Colonic mucosa (tissue), 4 donors: ENCODE results near the gene ST8SIA2. TPM values are rescaled to one million over a fixed set of nuclear protein-coding genes. Genes with fewer than 3 reads are reported as not detected.

Experiments
- DNase-seq: peaks from one replicate; pipeline ENCODE4 v3.0.0-alpha.2; 2020
- H3K27ac ChIP-seq: fragments of 200-600 bp; one replicate; pipeline ENCODE4 v1.8.0; 2021
- H3K27me3 ChIP-seq: fragments of 200-600 bp; one replicate; pipeline ENCODE4 v1.8.0; 2021
- H3K36me3 ChIP-seq: fragments of 200-600 bp; one replicate; pipeline ENCODE4 v1.8.0; 2021
- H3K4me1 ChIP-seq: fragments of 200-600 bp; one replicate; pipeline ENCODE4 v1.8.0; 2021; ENCODE audit warnings: mild to moderate bottlenecking
- H3K4me3 ChIP-seq: fragments of 200-600 bp; one replicate; pipeline ENCODE4 v1.8.0; 2021
- H3K9ac ChIP-seq, 2 donors: one replicate each; pipeline ENCODE4 v1.7.0; 2013; ENCODE audit warnings: control low read depth in 2 of 2, low read depth in 2 of 2, low read length in 2 of 2
- H3K9me3 ChIP-seq: fragments of 200-600 bp; one replicate; pipeline ENCODE4 v1.8.0; 2021
- CTCF ChIP-seq: fragments of 200-600 bp; IDR thresholded peaks from one replicate; pipeline ENCODE4 v1.8.0; 2022; ENCODE audit warnings: antibody characterized with exemption, mild to moderate bottlenecking
- intact Hi-C: fragments of 100-400 bp; cut with DNase I; formaldehyde crosslinking; loops from one replicate; pipeline ENCODE4 v1.14.1; 2022
- total RNA-seq, 2 donors: library from RNA; stranded (reverse); fragmentation: NEBNext Ultra II Directional in 1 of 2; extraction: Animal tissue kit (Norgen Biotek cat#: 25700) in 1 of 2; gene quantifications; one replicate each; pipeline ENCODE4 v1.2.1, GENCODE V29; 2021
- donor health status: healthy.
- donor health status: DM: no; HTN: no; CAD: no.
- donor health status: DM: no; HTN: no; CAD: no.

ST8SIA2 gene
- total RNA-seq, 2 donors from 2014 or later: 0.25 to 0.42 TPM

DNA sequence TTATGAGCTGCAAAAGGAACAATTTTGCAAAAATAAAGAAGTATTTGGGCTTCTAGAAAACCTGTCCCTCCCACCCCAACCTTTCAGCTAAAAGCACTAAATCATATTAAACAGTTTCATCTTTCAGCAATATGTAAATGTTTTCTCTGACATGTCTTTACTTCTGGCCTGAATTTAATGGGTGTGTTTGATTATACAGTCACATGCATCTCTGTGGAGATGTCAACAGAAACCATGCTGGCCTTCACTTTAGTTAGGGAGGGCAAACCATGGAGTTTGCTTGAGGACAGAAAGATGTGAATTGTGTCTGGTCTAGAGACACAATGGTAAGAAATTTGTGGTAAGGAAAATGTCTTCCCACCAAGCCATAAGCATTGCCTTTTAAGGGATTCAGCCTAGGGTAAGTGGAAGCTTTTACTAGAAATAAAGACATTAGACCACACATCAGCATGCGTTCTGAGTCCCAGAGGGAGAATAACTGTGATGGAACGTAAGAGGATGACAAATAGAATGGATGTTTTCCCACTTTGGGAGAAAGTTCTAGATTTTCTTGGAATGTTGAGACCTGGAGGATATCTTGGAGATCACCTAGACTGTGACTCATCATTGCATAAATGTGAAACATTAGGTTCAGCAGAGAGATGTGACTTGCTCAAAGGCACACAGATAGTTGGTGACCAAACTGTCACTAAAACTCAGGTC lies 68.9 kb downstream of the ST8SIA2 start:
- Histone ChIP-seq H3K4me3 (no peak overlapping the region), H3K9ac (no peak overlapping the region), H3K9me3 (no peaks in the 10 kb centered on the region), H3K27me3 (no peaks in the 10 kb centered on the region), H3K4me1 (no peaks in the 10 kb centered on the region), H3K27ac (no peak overlapping the region), H3K36me3 (no peaks in the 10 kb centered on the region)
- intact Hi-C loops: no loop called here
- no peak for TF ChIP-seq CTCF
- DNase-seq: no peak

GRCh38 chr15:92463352-92463751 lies 69.7 kb downstream of the ST8SIA2 start:
- no peaks in the 10 kb centered on the region for H3K4me1 ChIP-seq
- H3K9me3 ChIP-seq: no peaks in the 10 kb centered on the region
- H3K36me3 ChIP-seq: no peaks in the 10 kb centered on the region
- DNase-seq: no peak
- H3K27ac ChIP-seq: no peak overlapping the region
- H3K27me3 ChIP-seq: no peaks in the 10 kb centered on the region
- intact Hi-C loops: no loop called here
- no peak overlapping the region for H3K9ac ChIP-seq
- TF ChIP-seq CTCF: no peak
- no peak overlapping the region for H3K4me3 ChIP-seq

- H3K4me1 ChIP-seq: no peaks in the 10 kb centered on the region
- no peak for TF ChIP-seq CTCF
- H3K27me3 ChIP-seq: no peaks in the 10 kb centered on the region
- no peak for DNase-seq
- intact Hi-C loops: no loop called here
- no peak overlapping the region for H3K9ac ChIP-seq
- no peak overlapping the region for H3K27ac ChIP-seq
- H3K36me3 ChIP-seq: no peaks in the 10 kb centered on the region
- H3K9me3 ChIP-seq: no peaks in the 10 kb centered on the region
- no peak overlapping the region for H3K4me3 ChIP-seq
Observed at GRCh38 chr15:92463826-92464225, 70.1 kb downstream of the ST8SIA2 start.

DNA sequence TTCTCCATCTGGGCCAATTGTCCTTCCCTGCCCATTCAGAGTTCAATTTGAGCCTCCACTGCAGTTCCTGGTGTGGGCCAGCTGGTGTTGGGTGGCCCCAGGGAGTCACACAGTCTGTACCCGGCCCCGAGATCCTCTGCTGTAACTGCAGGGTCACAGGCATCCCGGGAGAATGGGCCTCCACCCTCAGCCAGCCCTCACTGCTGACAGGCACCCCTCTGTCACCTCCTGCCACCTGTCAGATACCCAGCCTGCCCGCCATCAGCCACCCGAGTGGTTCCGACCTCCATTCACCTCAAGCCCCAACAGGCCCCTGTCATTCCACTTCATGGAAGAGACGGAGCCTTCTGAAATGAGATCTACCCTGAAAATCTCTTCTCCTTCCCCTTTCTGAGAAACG lies 73.2 kb downstream of the ST8SIA2 start:
- Histone ChIP-seq H3K4me1 (no peaks in the 10 kb centered on the region), H3K4me3 (no peak overlapping the region), H3K36me3 (no peaks in the 10 kb centered on the region), H3K9ac (no peak overlapping the region), H3K9me3 (no peaks in the 10 kb centered on the region), H3K27me3 (no peaks in the 10 kb centered on the region), H3K27ac (no peak overlapping the region)
- intact Hi-C loops: no loop called here
- no peak for TF ChIP-seq CTCF
- no peak for DNase-seq

GRCh38 chr15:92467245-92467644 lies 73.6 kb downstream of the ST8SIA2 start:
- intact Hi-C loops: no loop called here
- Histone ChIP-seq H3K36me3 (no peaks in the 10 kb centered on the region), H3K4me3 (no peak overlapping the region), H3K9me3 (no peaks in the 10 kb centered on the region), H3K4me1 (no peaks in the 10 kb centered on the region), H3K9ac (no peak overlapping the region), H3K27me3 (no peaks in the 10 kb centered on the region), H3K27ac (no peak overlapping the region)
- DNase-seq: no peak
- TF ChIP-seq CTCF: no peak
